AG20443 (cell line): ENCODE data around the gene IFNA21.
"Not testable (repeated sequence)": the region's sequence is repeated elsewhere in the genome, so short reads cannot be mapped to it uniquely, and the experiment has no call there.

ENCODE experiments used
- DNase-seq: peaks from one replicate; pipeline ENCODE4 v3.0.0; 2012; ENCODE audit warnings: low spot score, mixed read lengths

The IFNA21 gene

DNA sequence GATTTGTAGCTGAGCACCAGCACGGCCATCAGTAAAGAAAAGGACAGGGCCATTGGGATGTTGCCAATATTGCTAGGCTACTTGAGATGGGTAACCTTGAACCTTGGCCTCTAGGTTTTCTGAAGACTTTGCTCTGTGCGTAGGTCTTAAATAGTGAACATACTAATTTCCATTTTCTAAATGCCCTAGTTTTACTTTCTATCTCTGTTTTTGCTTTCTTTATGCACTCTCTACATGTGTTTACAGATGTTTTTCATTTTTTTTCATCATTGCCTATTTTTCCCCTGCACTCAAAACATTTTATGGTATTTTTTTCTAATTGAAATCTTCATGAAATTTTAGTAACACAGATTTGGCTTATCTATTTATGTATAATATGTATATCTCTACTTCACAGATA lies at the start of gene IFNA21:
Gene IFNA21 (minus strand): TSS at position 101 of the 400 bp plus-strand sequence. CDS start 48 bp downstream, at position 53.
- not testable (repeated sequence) for DNase-seq

DNA sequence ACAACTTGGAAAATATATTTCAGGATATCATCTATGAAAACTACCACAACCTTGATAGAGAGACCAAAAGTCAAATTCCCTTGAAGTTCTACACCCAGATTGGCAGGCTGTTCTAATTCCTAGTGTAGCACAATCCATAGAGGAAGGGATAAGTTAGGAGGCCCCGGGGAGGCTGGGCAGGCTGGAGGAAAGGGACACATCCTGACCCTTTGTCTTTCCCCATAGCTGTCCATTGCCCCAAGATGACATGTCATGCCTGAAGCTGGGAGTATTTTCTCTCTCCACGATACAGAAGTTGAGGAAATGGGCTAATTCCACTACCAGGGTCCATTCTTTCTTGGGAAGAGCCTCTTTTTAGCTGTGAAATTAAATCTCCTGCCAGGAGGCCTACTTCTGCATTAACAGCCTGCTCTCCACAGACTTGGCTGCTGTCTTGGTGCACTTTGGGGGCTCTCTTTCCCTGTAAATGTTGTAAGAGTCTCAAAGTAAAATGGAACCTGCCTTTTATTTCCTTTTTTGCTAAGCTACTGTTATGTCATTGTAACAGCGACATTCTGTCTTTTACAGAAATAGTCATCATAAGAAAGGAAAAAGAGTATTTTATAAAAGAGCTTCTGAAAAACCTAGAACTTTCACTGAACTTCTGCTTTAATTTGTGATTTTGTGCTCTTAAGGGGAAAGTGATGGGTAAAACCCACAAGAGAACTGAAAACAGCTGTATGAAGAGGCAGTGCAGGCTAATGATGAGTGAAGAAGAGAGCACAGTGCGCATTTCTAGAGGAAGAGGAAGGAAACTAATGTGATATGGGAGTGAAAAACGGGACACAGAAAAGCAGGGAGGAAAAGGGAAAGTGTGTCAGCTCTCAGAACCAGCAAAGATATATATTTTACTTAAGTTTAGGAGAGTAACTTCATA lies 47.2 kb upstream of the IFNA21 start:
- not testable (repeated sequence) for DNase-seq

DNA sequence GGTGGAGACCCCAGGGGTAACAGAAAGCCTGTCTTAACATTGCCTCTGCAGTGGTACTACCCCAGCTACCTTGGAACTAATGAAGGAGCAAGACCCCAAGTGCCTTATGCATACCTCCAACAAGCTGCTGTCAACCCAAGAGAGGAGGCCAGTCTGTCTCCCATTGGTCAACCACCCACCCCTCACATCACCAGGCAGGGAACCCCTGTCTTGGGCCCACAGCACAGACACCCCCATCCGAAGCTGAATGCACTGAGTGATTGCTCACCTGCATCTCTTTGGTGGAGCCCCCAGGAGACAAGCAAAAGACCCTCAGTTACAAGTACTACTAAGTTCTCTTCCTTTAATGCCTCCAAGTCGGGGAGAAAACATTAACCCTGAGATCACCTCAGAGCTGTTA lies 45.7 kb upstream of the IFNA21 start:
- DNase-seq = not testable (repeated sequence)

DNA sequence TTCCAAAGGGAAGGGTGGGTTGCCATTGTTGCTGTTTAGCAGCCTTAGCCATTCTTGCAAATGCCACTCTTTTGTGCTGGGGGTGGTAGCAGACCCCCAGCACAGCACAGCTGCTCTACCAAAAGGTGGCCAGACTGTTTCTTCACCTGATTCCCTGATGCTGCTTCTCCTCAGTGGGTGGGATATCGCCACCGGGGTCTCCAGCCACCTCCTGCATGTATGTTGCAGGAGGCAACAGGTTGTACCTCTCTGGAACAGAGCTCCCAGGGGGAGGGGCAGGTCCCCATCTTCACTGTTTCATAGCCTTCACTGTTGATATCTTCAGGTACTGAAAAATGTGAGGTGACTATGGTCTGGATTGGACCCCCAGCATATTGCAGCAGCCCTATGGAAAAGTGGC lies 44.3 kb upstream of the IFNA21 start:
- DNase-seq = not testable (repeated sequence)

DNA sequence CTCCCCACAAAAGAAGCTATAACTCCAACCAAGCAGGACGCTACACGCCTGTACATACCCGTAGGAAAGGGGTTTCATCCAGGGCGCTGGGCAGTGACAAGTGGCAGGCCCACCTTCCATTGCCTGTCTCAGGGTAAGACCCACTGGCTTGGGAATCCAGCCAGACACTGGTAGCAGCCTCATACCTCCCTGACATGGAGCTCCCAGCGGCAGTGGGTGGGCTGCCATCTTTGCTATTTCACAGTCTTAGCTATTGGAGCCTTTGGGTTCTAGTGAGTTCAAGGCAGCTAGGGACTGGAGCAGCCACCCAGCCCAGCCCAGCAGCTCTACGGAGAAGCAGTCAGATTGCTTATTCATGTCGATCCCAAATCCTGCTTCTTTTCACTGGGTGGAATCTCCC lies 43.9 kb upstream of the IFNA21 start:
- no peak for DNase-seq

DNA sequence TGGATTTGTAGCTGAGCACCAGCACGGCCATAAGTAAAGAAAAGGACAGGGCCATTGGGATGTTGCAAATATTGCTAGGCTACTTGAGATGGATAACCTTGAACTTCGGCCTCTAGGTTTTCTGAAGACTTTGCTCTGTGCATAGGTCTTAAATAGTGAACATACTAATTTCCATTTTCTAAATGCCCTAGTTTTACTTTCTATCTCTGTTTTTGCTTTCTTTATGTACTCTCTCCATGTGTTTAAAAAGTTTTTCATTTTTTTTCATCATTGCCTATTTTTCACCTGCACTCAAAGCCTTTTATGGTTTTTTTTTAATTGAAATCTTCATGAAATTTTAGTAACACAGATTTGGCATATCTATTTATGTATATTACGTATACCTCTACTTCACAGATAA lies 40.6 kb upstream of the IFNA21 start, which contains the start of gene IFNA10:
Gene IFNA10 (minus strand): TSS at position 101 of the 400 bp plus-strand sequence. CDS start 46 bp downstream, at position 55.
- not testable (repeated sequence) for DNase-seq

GRCh38 chr9:21205204-21205603 lies 38.7 kb upstream of the IFNA21 start:
- no peak for DNase-seq

GRCh38 chr9:21202105-21202504 lies 35.6 kb upstream of the IFNA21 start, which contains the start of gene IFNA7:
IFNA7 (minus strand) TSS chr9:21202205; CDS start chr9:21202165, 40 bp downstream.
- DNase-seq = not testable (repeated sequence)

GRCh38 chr9:21194867-21195776 lies 28.7 kb upstream of the IFNA21 start:
- not testable (repeated sequence) for DNase-seq

GRCh38 chr9:21187487-21187886 lies 21.0 kb upstream of the IFNA21 start, which contains the start of gene IFNA4:
IFNA4 (minus strand) TSS chr9:21187587; CDS start chr9:21187531, 56 bp downstream.
- DNase-seq = not testable (repeated sequence)

DNA sequence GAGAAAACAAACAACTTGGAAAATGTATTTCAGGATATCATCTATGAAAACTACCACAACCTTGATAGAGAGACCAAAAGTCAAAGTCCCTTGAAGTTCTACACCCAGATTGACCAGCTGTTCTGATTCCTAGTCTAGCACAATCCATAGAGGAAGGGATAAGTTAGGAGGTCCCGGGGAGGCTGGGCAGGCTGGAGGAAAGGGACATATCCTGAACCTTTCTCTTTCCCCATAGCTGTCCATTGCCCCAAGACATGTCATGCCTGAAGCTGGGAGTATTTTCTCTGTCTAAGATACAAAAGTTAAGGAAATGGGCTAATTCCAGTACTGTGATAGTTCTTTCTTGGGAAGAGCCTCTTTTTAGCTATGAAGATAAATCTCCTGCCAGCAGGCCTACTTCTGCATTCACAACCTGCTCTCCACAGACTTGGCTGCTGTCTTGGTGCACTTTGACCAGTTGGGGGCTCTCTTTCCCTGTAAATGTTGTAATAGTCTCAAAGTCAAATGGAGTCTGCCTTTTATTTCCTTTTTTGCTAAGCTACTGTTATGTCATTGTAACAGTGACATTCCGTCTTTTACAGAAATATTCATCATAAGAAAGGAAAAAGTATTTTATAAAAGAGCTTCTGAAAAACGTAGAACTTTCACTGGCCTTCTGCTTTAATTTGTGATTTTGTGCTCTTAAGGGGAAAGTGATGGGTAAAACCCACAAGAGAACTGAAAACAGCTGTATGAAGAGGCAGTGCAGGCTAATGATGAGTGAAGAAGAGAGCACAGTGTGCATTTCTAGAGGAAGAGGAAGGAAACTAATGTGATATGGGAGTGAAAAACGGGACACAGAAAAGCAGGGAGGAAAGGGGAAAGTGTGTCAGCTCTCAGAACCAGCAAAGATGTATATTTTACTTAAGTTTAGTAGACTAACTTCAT lies 16.6 kb upstream of the IFNA21 start:
- DNase-seq = not testable (repeated sequence)

DNA sequence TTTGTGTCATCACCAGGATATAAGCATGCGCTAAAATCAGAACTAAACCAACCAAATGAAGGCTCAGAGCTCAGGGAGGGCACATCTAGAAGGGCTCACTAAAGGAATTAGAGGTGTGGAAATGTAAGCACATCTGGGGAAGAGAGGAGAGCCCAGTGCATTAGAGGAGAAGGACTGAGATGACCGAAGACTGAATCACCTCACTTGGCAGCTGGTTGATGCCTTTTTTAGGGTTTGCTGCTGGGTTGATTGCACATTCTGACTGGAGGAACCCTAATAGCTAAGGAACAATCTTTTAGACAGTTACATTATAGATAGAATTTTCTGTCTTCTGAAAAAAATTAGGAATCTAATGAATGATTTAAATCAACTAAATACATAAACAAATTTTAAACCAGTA lies 8.2 kb upstream of the IFNA21 start:
- no peak for DNase-seq

- no peak for DNase-seq
These were observed 5.7 kb upstream of the IFNA21 start for GRCh38 chr9:21172156-21172555.

- DNase-seq = no peak
These were observed 4.9 kb upstream of the IFNA21 start for GRCh38 chr9:21171351-21171750.

DNA sequence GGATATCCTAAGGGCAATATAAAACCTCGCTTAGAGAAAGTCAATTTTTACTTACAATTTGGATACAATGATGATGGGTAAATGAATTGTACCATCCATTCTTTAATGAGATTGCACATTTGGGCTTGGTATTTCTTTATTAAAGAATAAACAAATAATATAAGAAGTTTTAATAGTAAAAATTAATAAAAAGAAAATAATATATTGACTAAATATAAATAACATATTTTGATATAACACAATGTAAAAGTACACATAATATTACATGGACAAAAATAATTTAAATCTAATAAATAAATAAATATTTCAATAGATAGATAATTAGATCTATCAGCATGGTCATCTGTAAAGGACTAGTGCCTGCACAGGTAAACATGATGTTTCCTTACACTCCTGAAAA lies 944 bp downstream of the IFNA21 start:
- DNase-seq = no peak

- no peak for DNase-seq
These were observed 6.3 kb downstream of the IFNA21 start for GRCh38 chr9:21160178-21160577.

DNA sequence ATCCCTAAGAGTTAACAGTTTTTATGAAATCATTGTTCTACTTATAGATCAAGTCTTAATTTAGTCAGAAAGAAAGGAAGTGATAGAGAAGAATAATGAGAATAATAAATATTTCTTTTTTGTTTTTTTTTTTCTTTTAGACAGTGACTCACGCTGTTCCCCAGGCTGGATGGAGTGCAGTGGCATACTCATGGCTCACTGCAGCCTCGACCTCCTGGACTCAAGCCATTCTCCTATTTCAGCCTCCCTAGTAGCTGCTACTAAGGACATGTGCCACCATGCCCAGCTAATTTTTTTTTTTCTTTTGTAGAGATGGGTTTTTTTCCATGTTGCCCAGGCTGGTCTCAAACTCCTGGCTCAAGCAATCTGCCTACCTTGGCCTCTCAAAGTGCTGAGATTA lies 11.0 kb downstream of the IFNA21 start:
- no peak for DNase-seq

DNA sequence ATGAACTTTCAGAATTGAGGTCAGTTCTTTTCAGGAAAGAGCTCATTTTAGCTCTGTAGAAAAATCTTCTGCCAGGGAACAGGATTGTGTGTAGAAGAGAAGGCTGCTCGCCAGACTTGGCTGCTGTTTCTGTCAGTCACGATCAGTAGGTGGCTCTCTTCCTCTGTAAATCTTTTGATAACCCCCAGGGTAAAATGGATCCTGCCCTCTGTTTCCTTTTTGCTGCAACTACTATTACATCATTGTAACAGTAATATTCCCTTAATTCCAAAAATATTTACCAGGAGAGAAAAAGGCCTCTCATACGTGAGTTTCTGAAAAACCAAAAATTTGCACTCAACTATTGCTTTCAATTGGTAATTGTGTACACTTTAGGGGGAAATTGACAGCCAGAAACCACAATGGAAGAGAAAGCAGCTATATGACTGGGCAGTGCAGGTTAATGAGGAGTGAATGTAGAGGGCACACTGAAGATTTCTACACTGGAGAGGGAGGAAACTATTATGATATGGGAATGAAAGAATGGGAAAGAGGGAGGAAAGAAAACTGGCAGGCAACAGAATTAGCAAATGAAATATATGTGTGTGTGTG lies 12.3 kb downstream of the IFNA21 start:
- no peak for DNase-seq

DNA sequence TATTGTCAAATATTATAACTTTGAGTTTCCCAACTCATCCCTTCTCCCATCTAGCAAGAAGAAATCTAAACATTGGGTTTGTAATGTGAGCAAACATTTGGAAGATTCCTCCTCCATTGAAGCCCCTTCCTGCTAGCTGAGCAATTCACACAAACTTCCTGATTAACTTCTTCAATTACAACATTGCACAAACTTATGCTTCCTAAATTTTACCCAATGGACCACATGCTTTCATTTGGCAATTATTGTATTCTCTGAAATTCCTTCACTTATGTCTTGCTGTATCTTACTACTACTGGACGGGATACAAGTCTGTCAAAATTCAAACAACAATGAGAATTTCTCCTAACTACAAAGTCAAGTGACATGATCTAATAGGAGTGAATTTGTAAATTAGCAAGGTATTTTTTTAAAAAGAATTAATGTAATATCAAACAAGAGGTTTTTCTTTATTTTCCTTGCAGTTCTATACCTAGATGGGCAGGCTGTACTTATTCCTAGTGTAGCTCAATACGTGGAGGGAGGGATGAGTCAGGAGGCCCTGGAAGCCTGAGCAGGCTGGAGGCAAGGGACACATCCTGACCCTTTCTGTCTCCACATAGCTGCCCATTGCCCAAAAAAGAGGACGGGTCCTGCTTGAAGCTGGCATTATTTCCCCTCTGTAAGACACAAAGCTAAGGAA lies 13.0 kb downstream of the IFNA21 start:
- no peak for DNase-seq

GRCh38 chr9:21144603-21145002 lies 21.9 kb downstream of the IFNA21 start:
- DNase-seq = no peak
